Measurements from ENCODE around the gene LRRN3.

DNA sequence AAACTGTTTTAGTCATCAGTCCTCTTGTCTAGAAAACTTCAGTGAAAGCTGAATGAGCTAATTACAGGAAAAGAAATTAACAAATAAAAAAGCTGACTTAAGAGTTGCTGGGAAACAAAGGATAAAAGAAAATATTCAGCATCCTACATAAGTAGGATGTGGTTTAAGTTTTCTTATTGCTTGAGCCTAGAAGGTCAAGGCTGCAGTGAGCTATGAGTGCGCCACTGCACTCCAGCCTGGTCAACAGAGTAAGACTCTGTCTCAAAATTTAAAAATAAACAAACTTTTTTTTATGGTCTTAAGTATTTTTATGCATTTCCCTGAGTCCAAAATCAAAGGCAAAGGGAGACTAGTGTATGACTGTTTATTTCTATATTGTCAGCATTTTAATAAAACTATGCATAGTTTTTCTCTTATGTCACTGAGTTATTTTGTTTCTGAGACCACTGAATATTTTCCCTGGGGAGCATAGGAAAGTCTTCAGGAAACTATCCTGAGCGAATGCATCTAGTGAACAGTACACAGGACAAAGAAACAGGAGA is 40.0 kb upstream of the LRRN3 start:
- TF ChIP-seq ISL1 (CRISPR knock-in tag; IDR thresholded peaks at IDR 0.05) (no peak), RARB (CRISPR knock-in tag; IDR thresholded peaks at IDR 0.05) (no peak), ZFP3 (CRISPR knock-in tag; IDR thresholded peaks at IDR 0.05) (no peak)
- TF ChIP-seq, protein P1, sequence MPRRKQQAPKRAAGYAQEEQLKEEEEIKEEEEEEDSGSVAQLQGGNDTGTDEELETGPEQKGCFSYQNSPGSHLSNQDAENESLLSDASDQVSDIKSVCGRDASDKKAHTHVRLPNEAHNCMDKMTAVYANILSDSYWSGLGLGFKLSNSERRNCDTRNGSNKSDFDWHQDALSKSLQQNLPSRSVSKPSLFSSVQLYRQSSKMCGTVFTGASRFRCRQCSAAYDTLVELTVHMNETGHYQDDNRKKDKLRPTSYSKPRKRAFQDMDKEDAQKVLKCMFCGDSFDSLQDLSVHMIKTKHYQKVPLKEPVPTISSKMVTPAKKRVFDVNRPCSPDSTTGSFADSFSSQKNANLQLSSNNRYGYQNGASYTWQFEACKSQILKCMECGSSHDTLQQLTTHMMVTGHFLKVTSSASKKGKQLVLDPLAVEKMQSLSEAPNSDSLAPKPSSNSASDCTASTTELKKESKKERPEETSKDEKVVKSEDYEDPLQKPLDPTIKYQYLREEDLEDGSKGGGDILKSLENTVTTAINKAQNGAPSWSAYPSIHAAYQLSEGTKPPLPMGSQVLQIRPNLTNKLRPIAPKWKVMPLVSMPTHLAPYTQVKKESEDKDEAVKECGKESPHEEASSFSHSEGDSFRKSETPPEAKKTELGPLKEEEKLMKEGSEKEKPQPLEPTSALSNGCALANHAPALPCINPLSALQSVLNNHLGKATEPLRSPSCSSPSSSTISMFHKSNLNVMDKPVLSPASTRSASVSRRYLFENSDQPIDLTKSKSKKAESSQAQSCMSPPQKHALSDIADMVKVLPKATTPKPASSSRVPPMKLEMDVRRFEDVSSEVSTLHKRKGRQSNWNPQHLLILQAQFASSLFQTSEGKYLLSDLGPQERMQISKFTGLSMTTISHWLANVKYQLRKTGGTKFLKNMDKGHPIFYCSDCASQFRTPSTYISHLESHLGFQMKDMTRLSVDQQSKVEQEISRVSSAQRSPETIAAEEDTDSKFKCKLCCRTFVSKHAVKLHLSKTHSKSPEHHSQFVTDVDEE (CRISPR knock-in tag; IDR thresholded peaks at IDR 0.05): no peak

Data from SK-N-SH treated with all-trans-retinoic acid at 6 μM for 48 hours (cell line).